HuH-7 (cell line): ENCODE measurements around the gene B3GAT1.

ENCODE experiments used
- DNase-seq: peaks from one replicate; pipeline ENCODE4 v3.0.0; 2011; ENCODE audit warnings: low spot score

B3GAT1 gene

DNA sequence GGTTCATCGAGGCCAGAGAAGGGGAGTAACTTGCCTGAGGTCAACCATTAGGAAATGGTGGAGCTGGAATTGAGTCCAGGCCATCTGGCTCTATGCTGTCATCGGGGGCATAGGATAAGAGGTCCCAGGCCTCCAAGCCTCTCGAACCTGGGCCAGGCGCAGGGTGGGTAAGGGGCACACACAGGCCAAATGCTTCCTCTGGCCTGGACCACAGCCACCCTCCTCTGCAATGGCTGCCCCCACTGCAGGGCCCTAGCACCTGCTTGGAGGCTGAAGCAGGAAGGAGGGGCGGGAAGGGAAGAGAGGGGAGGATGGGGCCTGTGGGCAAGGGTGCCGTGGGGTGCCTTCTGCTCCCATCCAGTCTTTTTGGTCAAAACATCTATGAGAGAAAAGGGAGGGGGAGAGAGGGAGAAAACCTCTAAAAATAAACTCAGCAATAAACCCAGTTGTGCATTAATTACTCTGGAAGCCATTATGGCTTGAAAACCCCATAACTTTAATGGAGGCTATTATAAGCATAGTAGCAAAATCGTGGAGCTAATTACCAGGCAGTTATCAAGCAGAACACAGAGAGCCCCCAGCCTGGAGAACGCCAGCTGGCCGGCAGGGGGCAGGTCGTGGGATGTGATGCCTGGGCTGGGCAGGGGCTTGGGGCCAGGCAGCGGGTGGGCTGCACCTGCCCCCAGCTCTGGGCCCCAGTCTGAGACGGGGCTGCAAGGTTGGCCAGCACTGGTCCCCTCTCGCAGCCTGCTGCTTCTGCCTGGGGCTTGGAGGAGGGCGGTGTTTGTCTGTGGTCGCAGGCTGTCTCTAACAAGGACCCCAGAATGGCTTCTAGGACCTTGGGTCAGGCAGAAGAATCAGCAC lies 21.1 kb downstream of the B3GAT1 start:
- DNase-seq: no peak

DNA sequence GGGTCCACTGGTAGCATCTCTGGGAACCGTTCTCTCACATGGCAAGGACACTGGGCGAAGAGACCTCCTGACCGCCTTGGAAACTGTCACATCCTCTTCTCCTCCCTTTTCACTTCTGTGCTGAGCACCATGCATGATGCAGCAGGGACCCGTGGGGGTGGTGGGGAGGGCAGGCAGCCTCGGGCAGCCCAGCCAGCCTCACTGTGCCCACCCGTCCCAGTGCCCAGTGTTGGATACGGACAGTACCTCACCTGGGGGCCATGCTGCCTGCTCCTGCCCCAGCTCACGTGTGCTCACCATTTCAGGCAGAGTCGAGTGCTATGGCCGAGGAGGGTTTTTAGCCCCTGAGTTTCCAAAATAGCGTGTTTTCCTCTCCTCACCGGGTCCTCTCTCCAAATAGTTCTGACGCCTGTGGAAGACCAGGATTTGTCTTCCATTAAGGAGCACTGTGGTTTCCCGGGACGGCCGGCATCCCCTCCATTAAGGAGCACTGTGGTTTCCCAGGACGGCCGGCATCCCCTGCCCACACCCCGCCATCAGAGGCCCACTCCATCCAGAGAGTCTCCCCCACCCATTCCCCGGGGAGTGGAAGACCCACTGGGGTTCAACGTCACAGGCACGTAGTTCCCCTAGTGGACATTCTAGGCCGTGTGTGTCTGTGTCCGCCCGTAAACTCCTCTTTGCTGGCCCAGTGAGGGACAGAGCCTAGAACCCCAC lies 22.4 kb downstream of the B3GAT1 start:
- DNase-seq: no peak

DNA sequence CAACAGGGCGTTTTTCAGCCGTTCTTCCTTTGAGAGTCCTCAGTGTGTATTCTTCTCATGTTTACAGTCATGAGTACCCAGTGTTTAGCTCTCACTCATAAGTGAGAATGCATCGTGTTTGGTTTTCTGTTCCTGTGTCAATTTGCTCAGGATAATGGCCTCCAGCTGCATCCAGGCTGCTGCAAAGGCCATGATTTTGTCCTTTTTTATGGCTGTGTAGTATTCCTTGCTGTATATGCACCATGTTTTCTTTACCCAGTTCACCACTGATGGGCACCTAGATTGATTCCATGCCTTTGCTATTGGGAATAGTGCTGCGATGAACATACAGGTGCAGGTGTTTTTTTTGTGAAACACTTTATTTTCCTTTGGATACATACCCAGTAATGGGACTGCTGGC lies 23.5 kb downstream of the B3GAT1 start:
- DNase-seq: no peak

DNA sequence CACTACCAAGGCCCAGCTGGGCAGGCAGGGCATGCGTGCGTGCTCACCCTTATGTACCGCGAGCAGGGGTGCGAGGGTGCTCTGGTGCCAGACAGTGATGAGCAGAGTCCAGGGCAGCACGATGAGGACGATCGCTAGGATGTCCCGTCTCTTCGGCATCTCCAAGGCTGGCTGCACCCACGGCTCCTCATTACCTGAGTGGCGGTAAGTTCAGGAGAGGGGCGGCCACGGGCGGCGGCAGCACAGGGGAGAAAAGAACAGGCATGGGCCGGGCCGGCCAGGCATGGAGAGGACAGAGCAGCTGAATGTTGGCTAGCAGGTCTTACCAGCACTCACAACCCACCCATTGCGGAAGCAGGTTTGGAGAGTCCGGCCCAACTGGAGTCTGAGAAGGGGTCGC lies 24.5 kb downstream of the B3GAT1 start:
- no peak for DNase-seq

DNA sequence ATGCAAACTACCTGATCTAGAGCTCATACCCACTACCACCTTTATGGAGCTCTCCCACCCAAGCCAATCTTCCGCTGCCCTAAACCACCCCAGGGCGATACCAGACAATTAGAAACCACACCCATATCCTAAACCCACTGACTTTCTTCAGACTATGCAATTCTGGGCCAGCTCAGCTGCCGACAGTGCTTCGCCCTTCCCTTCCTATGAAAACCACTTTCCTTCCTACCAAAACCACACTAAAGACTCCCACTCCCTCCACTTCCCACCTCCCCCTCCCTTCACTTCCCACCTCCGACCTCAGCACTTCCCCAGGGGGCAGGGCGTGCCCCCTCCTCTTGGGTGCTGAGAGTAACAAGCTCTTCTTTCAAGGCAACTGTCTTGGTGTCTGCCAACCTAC lies 25.1 kb downstream of the B3GAT1 start:
- no peak for DNase-seq

DNA sequence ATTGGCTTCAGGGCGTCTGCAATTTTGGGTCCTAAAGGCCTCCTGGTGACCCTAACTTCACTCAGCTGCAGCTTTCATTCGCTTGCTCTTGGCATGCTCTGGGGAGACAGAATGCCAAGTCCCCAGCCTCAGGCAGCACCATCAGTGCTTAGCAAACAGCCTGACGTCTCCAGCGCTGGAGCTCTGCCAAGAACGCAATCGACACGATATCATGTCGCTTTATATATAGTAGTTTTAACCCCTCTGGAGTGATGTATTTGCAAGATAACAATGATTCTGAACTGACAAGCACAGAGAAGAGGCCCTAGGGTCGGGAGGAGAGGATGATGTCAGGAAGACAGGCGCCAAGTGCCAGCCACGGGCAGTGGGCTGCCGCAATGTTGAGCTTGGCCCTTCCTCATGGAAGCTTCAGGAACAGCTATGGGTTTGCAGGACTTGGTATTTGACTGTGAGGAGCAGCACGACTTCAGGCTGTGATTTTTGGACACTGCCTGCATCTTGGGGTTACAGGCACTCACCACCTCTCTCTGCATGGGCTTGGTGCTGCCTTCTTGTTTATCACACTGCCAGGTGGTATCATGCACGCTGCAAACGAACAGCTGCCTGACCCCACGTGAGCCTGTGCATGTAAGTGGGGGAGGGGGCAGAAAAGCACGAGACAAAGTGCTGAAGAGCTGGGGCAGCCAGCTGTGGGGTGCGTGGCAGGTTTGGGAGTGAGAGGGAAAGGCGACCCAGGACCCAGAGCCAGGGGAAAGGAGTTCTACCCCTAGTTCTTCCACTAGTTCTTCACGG lies 26.1 kb downstream of the B3GAT1 start:
- no peak for DNase-seq

DNA sequence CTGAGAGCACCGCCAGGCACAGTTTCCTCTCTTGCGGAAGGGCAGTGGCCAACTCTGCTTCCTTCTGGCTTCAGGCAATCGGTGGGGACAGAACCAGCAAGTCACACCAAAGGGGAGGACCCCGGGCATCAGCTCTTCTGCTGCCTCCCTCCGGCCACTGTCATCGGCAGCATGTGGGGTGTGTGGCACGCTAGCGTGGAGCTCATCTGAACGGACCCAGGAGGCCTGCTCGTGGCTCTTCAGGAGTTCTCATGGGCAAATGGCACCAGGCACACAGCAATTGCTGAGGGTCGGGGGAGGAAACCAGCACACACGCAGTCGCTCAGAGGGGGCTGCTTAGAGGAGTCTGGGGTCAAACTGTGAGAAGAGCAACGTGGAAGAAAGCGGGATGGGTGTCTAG lies 26.9 kb downstream of the B3GAT1 start:
- DNase-seq: no peak

DNA sequence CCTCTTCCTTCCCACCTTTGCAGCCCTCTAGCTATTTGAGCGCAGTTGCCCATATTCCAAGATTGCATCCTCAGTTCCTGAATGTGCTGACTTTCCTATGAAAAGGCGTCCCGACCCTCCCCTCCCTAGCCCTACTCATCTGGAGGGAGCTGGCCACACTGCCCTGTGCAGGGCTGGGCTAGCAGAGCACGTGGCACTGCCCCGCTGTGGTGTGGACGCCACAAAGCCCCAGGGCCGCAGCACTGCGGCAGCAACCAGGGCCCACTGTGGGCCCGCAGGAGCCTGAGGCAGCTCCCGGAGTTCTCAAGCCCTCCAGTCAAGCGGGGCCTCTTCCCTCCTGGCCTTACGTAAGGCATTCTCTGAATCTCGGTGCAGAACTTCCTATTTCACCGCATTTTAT lies 27.6 kb downstream of the B3GAT1 start:
- DNase-seq: no peak

DNA sequence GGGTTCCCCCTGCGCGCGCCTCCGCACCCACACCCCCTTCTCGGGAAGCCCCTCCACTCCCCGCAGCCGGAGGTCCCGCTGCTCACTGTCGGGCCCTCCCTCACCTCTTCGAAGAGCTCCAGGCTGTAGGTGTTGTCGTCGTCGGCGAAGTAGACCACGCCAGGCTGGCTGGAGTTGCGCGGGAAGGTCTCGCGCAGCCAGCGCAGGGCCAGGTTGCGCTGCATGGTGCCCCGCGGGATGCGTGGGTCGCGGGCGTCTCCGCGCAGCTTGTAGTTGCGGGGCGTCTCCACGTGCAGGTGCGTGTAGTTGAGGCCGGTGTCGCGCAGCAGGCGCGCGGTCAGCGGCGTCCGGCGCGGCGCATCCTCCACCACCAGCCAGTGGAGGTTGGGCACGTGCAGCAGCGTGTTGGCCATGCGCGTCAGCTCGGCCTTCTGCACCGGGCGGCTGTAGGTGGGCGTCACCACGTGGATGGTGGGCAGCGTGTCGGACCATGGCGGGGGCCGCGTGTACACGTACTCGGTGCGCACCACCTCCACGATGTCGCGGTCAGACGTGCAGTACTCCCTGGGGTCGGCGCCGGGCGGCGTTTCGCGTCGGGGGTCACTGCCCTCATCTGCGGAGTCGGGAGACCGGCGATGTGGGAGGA lies 28.3 kb downstream of the B3GAT1 start:
- DNase-seq: no peak

DNA sequence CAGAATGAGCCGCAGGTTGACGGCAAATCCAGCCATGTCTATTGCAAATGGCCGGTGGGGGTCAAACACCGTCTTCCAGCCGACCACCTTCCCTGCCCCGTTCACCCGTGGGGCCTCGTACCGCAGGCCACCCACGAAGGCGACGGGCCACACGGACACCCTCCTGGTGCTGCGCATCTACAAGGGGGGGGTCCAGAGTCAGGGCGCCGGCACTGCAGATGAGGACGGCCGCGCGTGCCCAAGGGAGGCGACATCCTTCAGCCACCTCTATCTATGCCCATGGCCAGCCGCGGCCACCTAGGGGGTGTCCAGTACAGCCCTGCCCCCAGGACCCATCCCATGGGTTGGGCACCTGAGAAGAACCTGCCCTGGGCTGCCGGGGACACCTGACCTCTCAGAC lies 29.2 kb downstream of the B3GAT1 start:
- no peak for DNase-seq

DNA sequence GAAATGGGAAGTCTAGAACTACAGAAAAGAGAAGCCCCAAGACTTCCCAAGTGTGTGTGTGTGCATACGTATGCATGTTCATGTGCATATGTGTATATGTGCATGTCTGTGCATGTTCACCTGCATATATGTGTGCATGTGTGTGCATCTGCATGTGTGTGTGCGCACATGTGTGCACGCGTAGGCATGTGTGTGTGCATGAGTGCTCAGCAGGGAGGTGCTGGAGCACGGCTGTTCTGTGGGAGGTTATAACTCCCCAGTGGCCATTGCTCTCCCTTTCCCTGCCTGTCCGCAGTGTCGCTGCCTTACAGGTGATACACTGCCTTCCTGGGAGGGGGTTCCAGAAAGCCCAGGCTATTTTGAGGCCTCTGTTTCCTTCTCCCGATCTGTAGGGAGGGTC lies 29.8 kb downstream of the B3GAT1 start:
- DNase-seq: no peak

DNA sequence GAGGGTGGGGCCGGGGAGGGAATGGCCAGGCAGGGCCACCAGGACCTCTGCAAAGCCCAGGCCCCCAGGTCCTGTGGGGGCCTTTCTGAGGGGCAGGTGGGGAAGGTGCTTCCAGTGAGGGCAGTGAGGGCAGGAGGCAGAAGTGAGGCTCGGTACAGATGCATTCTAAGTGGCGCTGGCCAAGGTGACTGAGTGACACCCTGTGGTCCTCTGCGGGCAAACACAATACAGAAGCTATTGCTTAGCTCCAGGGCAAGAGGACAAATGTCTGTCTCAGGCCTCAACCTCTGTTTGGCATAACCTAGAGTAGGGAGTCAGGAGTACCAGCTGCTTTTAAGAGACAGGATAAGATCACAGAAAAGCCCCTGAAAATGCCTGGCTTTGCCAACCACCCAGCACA lies 31.3 kb downstream of the B3GAT1 start:
- no peak for DNase-seq

DNA sequence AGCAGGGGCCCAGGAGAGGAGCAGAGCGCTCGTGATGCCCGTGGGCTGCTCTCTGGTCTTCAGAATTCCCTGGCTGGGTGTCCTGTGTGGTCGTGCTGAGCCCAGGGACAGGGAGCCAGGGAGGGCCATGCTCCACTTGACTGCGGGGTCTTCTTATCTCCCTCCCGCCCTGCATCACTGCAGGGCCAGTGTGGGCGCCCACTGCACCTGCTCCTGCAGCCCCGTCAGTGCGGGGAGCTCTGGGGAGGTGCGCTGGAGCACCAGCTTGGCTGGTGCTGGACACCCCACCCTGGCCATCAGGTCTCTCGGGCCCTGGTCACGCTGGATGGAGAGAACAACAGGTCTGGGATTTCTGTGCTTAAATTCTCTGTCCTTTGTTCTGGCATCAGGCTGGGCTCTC lies 31.8 kb downstream of the B3GAT1 start:
- DNase-seq: no peak

DNA sequence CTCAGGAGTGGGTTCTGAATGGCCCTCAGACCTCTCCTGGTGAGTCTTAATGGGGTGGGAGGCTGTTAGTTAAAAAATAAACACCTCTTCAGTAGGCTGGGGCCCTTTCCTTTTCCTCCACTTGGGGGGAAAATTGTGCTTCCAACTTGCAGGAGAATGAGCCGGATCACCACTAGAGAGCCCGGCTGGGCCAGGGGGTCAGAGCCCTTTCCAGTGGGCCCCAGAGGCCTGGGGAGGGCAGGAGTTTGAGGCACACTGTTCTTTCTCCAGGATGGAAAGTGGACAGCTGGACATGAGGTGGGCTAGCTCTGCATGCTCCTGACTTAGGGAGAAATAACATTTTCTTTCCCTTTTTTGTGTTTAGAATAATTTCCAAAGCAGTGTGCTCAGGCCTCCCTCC lies 32.8 kb downstream of the B3GAT1 start:
- no peak for DNase-seq

DNA sequence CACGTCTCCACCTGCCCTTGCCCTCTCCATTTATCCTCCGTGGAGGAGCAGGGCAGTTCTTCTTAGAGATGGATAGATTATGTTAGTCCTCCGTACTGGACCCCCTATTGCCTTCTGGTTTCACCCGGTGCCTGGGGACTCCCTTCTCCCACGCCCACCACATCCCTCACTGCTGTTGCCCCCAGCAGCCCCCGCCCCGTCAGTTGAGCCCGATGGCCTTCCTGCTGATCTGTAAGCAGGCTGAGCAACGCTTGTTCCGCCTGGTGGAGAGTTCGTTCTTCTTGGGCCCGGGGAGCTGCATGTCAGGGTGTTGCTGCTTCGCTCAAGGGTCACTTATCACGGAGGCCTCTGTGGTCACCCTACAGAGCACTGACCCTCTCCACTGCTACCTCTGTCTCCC lies 34.2 kb downstream of the B3GAT1 start:
- no peak for DNase-seq

DNA sequence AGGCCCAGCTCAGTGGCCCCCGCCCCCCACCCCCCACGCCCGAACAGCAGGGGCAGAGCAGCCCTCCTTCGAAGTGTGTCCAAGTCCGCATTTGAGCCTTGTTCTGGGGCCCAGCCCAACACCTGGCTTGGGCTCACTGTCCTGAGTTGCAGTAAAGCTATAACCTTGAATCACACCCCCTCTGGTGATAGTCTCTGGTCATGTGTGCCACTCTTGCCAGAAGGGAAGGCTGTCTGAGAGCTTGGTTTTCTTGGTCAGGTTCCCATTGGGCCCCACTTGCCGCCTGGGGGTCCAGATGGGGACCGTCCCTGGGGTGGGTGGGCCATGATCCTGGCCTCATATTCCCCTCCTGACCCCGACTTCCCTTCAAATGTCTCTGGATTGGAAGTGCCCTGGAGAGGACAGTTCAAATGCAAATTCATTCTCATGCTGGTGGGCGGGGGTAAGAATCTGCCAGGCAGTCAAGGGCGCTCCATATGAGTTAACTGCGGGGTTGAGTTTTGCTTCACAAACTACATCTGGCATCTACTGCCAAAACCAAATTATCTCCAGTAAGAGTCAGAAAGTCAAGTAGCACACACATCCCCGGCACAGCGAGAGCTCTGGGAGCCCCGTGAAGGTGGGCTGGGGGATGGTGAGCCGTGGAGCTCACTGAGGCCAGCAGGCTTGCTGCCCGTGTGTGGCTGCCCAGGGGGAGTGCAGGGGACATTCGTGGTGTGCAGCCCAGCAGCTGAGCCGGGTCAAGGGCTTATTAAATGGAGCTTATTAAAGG lies 35.7 kb downstream of the B3GAT1 start:
- DNase-seq: no peak

DNA sequence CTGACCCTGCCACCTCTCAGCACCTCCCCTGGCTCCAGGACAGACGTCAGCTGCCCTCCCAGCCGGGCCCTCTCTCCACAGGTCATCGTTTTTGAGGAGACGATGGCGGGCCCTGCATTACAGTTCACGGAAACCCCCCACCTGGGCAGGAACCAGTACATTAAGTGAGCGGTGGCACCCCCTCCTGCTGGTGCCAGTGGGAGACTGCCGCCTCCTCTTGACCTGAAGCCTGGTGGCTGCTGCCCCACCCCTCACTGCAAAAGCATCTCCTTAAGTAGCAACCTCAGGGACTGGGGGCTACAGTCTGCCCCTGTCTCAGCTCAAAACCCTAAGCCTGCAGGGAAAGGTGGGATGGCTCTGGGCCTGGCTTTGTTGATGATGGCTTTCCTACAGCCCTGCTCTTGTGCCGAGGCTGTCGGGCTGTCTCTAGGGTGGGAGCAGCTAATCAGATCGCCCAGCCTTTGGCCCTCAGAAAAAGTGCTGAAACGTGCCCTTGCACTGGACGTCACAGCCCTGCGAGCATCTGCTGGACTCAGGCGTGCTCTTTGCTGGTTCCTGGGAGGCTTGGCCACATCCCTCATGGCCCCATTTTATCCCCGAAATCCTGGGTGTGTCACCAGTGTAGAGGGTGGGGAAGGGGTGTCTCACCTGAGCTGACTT lies 37.0 kb downstream of the B3GAT1 start:
- no peak for DNase-seq

DNA sequence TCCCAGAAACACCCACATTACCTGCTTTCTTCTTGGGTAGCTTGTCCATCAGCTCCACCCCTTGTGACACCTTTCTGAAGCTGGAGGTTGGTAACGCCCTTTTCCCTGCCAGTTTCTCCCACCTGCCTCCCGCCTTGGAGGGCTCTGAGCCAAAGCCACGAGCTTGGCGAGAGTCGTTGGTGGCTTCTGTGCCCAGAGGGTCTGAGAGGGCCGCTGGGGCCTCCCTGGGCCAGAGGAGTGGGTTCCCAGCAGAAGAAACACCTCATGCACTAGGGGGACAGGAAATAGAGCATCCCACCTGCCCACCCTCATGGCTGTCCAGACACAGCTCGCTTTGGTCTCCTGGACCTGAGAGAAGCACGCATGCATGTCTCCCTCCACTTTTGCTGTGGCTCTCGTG lies 37.9 kb downstream of the B3GAT1 start:
- DNase-seq: no peak

DNA sequence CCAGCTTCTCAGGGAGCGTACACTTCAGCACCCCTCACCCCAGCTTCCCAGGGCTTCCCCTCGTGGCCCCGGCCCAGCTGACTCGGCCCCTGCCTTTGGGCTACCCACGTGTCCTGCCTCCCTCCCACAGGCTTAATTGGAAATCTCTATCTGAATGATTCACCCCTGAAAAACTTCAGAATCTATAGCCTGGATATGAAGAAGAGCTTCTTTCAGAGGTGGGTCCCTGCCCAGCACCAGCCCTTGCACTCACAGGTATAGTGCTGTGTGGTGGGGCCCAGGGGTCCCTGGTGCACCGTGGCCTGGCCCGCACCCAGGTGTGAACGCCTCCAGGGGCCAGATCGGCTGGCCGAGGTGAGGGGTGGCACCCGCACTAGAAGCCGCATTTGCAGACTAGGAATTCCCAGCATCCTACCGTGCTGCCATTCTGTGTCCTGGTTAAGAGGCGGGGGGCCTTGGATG lies 38.4 kb downstream of the B3GAT1 start:
- DNase-seq: no peak

DNA sequence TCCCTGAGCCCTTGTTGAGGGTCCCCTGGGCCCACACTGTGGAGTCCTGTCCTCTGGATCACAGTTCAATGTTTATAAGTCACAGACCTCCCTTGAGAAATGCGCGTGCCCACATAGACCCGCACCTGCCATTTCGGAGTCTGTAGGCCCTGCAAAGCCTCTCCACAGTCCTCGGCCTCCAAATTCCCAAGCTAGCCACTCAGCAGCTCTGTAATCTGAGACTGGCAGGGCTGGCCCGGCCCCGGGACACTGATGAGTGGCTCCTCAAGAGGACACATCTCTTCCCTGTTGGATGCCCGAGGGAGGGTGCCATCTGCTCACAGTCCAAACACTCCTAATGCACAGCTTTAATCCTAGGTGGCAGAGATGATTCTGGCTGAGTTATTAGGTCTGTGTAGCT lies 39.1 kb downstream of the B3GAT1 start:
- DNase-seq: no peak

DNA sequence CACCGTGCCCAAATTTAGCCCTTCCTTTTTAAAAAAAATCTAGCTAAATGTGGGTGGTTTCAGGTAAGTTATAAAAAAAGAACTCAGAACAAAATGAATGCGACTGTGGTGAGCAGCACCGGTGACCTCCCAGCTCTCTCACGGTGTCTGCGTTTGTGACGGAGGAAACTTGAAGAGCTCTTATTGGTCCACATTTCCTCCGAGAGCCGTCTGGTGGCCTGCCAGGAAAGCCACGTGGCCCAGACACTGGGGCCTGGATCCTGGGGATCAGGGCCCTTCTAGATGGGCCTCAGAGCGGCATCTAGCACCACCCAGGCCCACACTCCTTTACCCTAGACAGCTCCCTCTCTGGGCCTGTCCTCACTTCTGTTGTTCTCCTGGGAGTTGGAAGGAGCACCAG lies 39.5 kb downstream of the B3GAT1 start:
- DNase-seq: no peak
